Measurements from ENCODE around the gene TUT7. TPM values are rescaled to one million over a fixed set of nuclear protein-coding genes. Genes with fewer than 3 reads are reported as not detected.

Gene TUT7
- polyA plus RNA-seq, 1 donor from 2014 or later = 21.0 TPM

DNA sequence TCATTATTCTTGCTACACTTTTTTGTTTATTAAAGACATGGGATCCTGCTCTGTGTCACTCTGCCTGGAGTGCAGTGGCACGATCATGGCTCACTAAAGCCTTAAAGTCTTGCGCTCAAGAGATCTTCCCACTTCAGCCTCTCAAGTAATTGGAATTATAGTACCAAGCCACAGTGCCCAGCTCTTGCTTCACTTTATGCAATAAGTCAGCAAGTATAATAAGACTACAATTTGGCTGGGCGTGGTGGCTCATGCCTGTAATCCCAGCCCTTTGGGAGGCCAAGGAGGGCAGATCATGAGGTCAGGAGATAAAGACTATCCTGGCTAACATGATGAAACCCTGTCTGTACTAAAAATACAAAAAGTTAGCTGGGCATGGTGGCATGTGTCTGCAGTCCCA is 100.6 kb downstream of the TUT7 start:
- Histone ChIP-seq H3K9me3 (ENCODE audit: low read length) (no peaks in the 10 kb centered on the region), H3K27ac (ENCODE audit: low read length) (no peak overlapping the region), H3K27me3 (ENCODE audit: insufficient read depth, low read depth, low read length) (no peaks in the 10 kb centered on the region), H2AFZ (ENCODE audit: low read depth, low read length) (no peak overlapping the region), H3K9ac (ENCODE audit: low read length) (no peak overlapping the region), H3K79me2 (replicated peaks; ENCODE audit: insufficient read depth, low read length) (no peaks in the 10 kb centered on the region), H3F3A (ENCODE audit: insufficient read depth, low read length, poor library complexity, severe bottlenecking) (no peaks in the 10 kb centered on the region), H4K20me1 (ENCODE audit: insufficient read depth) (no peaks in the 10 kb centered on the region), H3K4me3 (ENCODE audit: low read length) (no peak overlapping the region), H3K36me3 (ENCODE audit: insufficient read depth, low read length) (no peaks in the 10 kb centered on the region), H3K4me2 (ENCODE audit: low read length) (no peak overlapping the region), H3K9me2 (ENCODE audit: insufficient read depth, low read length) (no peaks in the 10 kb centered on the region)
- TF ChIP-seq SMC3 (conservative IDR thresholded peaks at IDR 0.05; ENCODE audit: poor library complexity) = no peak
- TF ChIP-seq POLR2AphosphoS5 (IDR thresholded peaks at IDR 0.05) = no peak
- no peak for TF ChIP-seq MXI1 (conservative IDR thresholded peaks at IDR 0.05; ENCODE audit: poor library complexity, severe bottlenecking)

DNA sequence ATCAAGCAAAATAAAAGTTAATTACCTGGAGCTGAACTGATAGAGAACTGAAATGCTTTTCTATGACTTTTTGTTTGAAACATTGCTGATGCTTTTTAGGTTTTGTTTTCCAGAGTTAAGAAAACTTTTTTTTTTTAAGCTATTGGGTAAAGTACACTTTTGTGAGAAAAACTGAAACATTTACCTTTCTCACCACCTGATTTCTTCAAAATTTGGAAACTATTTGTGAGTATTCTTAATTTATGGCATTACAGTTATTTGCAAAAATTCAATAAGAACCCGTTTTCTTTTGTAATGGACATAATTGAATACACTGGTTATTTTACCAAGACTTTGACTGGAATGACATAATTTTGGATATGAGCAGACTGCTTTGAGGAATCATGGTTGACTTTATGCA is 101.3 kb downstream of the TUT7 start:
- H3K9me2 ChIP-seq (ENCODE audit: insufficient read depth, low read length) = no peaks in the 10 kb centered on the region
- TF ChIP-seq TAF1 (IDR thresholded peaks at IDR 0.05; ENCODE audit: low read depth) (no peak), EZH2 (IDR thresholded peaks at IDR 0.05; ENCODE audit: borderline replicate concordance, insufficient read depth, low read length, poor library complexity, severe bottlenecking) (no peak), SMC3 (conservative IDR thresholded peaks at IDR 0.05; ENCODE audit: poor library complexity) (no peak), EP300 (conservative IDR thresholded peaks at IDR 0.05; ENCODE audit: poor library complexity, severe bottlenecking) (no peak), RAD21 (conservative IDR thresholded peaks at IDR 0.05) (no peak), POLR2AphosphoS5 (IDR thresholded peaks at IDR 0.05) (no peak), MXI1 (conservative IDR thresholded peaks at IDR 0.05; ENCODE audit: poor library complexity, severe bottlenecking) (no peak)
- TF ChIP-seq, protein P1, sequence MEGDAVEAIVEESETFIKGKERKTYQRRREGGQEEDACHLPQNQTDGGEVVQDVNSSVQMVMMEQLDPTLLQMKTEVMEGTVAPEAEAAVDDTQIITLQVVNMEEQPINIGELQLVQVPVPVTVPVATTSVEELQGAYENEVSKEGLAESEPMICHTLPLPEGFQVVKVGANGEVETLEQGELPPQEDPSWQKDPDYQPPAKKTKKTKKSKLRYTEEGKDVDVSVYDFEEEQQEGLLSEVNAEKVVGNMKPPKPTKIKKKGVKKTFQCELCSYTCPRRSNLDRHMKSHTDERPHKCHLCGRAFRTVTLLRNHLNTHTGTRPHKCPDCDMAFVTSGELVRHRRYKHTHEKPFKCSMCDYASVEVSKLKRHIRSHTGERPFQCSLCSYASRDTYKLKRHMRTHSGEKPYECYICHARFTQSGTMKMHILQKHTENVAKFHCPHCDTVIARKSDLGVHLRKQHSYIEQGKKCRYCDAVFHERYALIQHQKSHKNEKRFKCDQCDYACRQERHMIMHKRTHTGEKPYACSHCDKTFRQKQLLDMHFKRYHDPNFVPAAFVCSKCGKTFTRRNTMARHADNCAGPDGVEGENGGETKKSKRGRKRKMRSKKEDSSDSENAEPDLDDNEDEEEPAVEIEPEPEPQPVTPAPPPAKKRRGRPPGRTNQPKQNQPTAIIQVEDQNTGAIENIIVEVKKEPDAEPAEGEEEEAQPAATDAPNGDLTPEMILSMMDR (IDR thresholded peaks at IDR 0.05; ENCODE audit: poor library complexity, severe bottlenecking) = no peak
- TF ChIP-seq, protein P2, sequence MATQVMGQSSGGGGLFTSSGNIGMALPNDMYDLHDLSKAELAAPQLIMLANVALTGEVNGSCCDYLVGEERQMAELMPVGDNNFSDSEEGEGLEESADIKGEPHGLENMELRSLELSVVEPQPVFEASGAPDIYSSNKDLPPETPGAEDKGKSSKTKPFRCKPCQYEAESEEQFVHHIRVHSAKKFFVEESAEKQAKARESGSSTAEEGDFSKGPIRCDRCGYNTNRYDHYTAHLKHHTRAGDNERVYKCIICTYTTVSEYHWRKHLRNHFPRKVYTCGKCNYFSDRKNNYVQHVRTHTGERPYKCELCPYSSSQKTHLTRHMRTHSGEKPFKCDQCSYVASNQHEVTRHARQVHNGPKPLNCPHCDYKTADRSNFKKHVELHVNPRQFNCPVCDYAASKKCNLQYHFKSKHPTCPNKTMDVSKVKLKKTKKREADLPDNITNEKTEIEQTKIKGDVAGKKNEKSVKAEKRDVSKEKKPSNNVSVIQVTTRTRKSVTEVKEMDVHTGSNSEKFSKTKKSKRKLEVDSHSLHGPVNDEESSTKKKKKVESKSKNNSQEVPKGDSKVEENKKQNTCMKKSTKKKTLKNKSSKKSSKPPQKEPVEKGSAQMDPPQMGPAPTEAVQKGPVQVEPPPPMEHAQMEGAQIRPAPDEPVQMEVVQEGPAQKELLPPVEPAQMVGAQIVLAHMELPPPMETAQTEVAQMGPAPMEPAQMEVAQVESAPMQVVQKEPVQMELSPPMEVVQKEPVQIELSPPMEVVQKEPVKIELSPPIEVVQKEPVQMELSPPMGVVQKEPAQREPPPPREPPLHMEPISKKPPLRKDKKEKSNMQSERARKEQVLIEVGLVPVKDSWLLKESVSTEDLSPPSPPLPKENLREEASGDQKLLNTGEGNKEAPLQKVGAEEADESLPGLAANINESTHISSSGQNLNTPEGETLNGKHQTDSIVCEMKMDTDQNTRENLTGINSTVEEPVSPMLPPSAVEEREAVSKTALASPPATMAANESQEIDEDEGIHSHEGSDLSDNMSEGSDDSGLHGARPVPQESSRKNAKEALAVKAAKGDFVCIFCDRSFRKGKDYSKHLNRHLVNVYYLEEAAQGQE (IDR thresholded peaks at IDR 0.05; ENCODE audit: borderline replicate concordance) = no peak
- no peaks in the 10 kb centered on the region for H3K27me3 ChIP-seq (ENCODE audit: insufficient read depth, low read depth, low read length)
- no peak overlapping the region for H2AFZ ChIP-seq (ENCODE audit: low read depth, low read length)
- H3F3A ChIP-seq (ENCODE audit: insufficient read depth, low read length, poor library complexity, severe bottlenecking) = no peaks in the 10 kb centered on the region
- no peaks in the 10 kb centered on the region for H3K79me2 ChIP-seq (replicated peaks; ENCODE audit: insufficient read depth, low read length)
- no peak overlapping the region for H3K4me3 ChIP-seq (ENCODE audit: low read length)
- H3K27ac ChIP-seq (ENCODE audit: low read length) = no peak overlapping the region
- no peaks in the 10 kb centered on the region for H4K20me1 ChIP-seq (ENCODE audit: insufficient read depth)
- H3K9me3 ChIP-seq (ENCODE audit: low read length) = no peaks in the 10 kb centered on the region
- no peak overlapping the region for H3K4me2 ChIP-seq (ENCODE audit: low read length)
- H3K9ac ChIP-seq (ENCODE audit: low read length) = no peak overlapping the region
- no peaks in the 10 kb centered on the region for H3K36me3 ChIP-seq (ENCODE audit: insufficient read depth, low read length)

DNA sequence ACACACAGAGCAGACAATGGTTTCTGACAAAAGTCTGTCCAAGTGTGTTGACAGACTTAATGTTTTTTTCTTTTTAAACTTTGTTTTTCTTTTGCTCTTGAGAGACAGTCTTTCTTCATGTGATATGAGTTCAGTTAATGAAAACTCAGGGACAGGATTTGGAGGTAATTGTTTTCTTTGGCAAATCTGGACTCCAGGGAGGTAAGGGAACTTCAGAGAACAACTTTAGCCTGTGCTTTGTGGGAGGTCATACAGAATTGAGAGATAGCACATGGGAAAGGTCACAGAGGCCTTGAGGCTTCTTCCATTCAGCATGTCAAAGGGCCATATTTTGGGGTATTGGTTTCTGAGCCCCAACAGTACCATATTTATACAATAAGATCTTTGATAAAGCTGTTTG is 104.1 kb downstream of the TUT7 start:
- Histone ChIP-seq H3K9me3 (ENCODE audit: low read length) (no peaks in the 10 kb centered on the region), H3F3A (ENCODE audit: insufficient read depth, low read length, poor library complexity, severe bottlenecking) (no peaks in the 10 kb centered on the region), H4K20me1 (ENCODE audit: insufficient read depth) (no peaks in the 10 kb centered on the region), H3K27me3 (ENCODE audit: insufficient read depth, low read depth, low read length) (no peaks in the 10 kb centered on the region), H3K4me2 (ENCODE audit: low read length) (no peak overlapping the region), H2AFZ (ENCODE audit: low read depth, low read length) (no peak overlapping the region), H3K27ac (ENCODE audit: low read length) (no peak overlapping the region), H3K36me3 (ENCODE audit: insufficient read depth, low read length) (no peaks in the 10 kb centered on the region), H3K9me2 (ENCODE audit: insufficient read depth, low read length) (no peaks in the 10 kb centered on the region), H3K9ac (ENCODE audit: low read length) (no peak overlapping the region), H3K4me3 (ENCODE audit: low read length) (no peak overlapping the region), H3K79me2 (replicated peaks; ENCODE audit: insufficient read depth, low read length) (no peaks in the 10 kb centered on the region)
- no peak for TF ChIP-seq MXI1 (conservative IDR thresholded peaks at IDR 0.05; ENCODE audit: poor library complexity, severe bottlenecking)
- TF ChIP-seq RAD21 (conservative IDR thresholded peaks at IDR 0.05) = no peak
